DND-41 (cell line): Measurements from ENCODE around the gene ARL5A.

Experiments used
- CTCF ChIP-seq: IDR thresholded peaks from 2 replicates; pipeline ENCODE4 v1.5.1; 2012; ENCODE audit warnings: borderline replicate concordance, low read length, moderate library complexity, mild to moderate bottlenecking; ENCODE audit not compliant: poor library complexity, severe bottlenecking; ENCODE audit errors: extremely low read depth
- EZH2 ChIP-seq: IDR thresholded peaks from 3 replicates; pipeline ENCODE4 v1.6.1; 2012; ENCODE audit warnings: borderline replicate concordance, low read depth, mild to moderate bottlenecking, moderate library complexity, low read length, inconsistent platforms; ENCODE audit not compliant: severe bottlenecking

- TF ChIP-seq EZH2 (no peak), CTCF (no peak)
Observed at GRCh38 chr2:151844211-151844896, 16.1 kb upstream of the ARL5A start.
